GM18502 (cell line): ENCODE results near the gene POGLUT3.

Experiments used
- ATAC-seq: cut with Tn5 transposase; IDR thresholded peaks from one replicate; pipeline ENCODE4 v1.9.1; 2021; ENCODE audit warnings: mild to moderate bottlenecking; ENCODE audit not compliant: unreplicated experiment, poor library complexity

Gene POGLUT3

GRCh38 chr11:108498046-108498815 is at the start of gene POGLUT3:
TSS of gene POGLUT3 (minus strand) at chr11:108498384. CDS start at chr11:108498366, 18 bp downstream.
- ATAC-seq, result peak; percentile 64

DNA sequence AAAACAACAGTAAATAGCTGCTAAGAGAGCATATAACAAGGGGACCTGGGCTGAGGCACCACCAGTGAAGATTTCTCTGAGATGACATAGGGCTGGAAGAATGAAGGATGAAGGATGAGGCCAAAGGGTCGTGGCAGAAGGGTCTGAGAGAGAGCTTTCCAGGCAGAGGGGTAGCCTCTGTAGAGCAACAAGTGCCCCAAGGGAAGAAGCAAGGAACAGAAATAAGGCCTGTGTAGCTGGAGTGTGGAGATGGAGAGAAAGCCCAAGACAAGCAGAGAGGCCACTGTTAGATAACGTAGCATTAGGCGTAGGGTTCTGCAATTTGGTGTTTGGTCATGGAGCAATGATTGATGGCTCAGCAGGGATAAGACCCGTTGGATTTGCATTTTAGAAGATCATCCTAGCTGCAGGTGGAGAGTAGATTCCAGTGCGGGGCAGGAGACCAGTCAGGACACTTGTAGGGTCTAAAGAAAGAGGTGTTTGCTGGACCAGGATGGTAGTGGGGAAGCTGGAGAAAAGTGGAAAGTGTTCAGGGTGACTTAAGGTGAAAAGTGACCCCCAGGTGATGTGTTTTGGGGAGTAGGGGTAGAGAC is 47.8 kb upstream of the POGLUT3 start:
- no peak for ATAC-seq

GRCh38 chr11:108543316-108543964 is 45.3 kb upstream of the POGLUT3 start:
- ATAC-seq, result no peak

GRCh38 chr11:108541531-108541930 is 43.3 kb upstream of the POGLUT3 start:
- ATAC-seq, result no peak

- no peak for ATAC-seq
Measured at GRCh38 chr11:108538502-108538901, 40.3 kb upstream of the POGLUT3 start.

DNA sequence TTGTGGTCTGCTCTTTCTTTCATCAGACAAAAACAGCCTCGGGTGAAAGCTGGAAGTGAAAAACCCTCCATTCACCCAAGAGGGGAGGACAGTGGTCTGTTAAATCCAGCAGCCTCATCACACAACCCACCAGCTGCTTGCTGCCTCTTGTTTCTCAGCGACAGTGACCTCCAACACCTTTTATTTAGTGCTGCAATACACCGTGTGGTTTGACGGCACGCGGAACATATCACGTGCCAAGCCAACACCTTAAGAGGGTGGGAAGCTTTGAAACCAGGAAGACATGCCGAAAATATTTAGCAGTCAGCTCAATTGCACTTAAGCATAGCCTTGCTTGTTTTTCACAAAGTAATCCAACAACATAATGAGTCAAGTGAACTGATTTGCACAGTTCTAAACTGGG is 39.8 kb upstream of the POGLUT3 start:
- ATAC-seq, result no peak

- no peak for ATAC-seq
Measured at GRCh38 chr11:108536783-108537182, 38.6 kb upstream of the POGLUT3 start.

- no peak for ATAC-seq
Measured at GRCh38 chr11:108535384-108535955, 37.3 kb upstream of the POGLUT3 start.

DNA sequence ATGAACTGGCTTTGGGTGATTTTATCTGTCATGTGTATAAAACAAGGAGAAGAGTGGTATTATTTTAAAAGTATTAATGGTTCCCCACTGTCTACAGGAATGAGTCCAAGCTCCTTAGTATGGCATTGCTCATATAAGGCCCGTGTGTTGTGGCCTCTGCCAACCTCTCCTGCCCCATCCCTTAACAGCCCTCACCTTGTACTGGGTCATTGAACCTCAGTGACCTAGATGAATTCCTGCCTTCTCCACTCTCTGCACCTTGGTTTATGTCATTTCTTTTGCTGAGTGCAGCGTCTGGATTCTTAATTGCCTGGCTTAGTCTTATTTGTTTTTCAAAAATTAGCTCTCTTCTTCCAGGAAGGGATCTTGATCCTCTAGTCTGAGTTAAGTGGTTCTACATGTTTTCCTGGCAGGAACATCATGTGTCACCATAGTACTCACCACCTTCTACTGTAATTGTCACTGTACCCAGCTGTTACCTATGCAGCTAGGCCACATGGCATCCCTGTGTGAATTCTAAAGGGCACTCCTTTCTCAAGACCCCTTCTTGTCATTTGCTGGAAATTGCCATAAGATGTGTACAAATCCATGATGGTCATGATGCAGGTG is 36.2 kb upstream of the POGLUT3 start:
- no peak for ATAC-seq

DNA sequence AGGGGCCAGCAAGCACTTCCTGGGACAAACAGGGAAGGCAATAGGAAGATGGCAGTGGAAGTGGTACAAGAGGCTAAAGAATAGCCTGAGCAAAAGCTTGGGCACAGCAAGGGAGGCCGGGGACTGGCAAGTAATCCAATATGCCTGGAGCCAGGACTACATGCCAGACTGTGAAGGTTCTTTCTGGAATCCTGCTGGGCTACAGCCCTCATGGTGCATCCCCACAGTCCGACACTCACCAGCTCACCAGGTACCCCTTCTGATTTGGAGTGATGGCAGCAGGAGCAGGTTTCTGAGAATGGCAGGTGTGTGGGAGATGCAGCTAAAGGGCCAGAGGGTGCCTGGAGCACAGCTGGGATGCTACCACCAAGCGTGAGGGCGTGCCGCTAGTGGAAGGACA is 32.2 kb upstream of the POGLUT3 start:
- ATAC-seq, result no peak

- no peak for ATAC-seq
Measured at GRCh38 chr11:108527382-108527781, 29.2 kb upstream of the POGLUT3 start.

- ATAC-seq, result no peak
Measured at GRCh38 chr11:108525161-108525560, 27.0 kb upstream of the POGLUT3 start.

GRCh38 chr11:108524422-108524821 is 26.2 kb upstream of the POGLUT3 start:
- no peak for ATAC-seq

DNA sequence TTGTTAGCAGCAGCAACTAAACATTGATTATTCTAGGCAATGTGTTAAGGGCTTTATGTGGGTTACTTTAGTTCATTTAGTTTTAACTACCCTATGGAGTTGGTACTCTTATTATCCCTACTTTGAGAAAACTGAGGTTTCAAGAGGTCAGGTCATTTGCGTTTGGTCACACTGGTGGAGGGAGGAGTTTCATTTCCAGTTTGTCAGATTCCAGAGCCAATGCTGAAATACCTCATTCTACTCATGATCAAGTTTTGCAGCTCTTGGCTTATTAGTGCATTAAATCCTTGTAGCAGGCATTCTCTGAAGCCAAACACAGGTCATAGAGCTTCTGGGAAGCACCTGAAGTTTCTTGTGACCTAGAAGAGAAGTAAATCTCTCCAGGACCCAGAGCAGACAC is 24.1 kb upstream of the POGLUT3 start:
- no peak for ATAC-seq

GRCh38 chr11:108518581-108518980 is 20.4 kb upstream of the POGLUT3 start:
- ATAC-seq, result no peak

- no peak for ATAC-seq
Measured at GRCh38 chr11:108516125-108516524, 17.9 kb upstream of the POGLUT3 start.

GRCh38 chr11:108512708-108513107 is 14.5 kb upstream of the POGLUT3 start:
- ATAC-seq, result no peak

DNA sequence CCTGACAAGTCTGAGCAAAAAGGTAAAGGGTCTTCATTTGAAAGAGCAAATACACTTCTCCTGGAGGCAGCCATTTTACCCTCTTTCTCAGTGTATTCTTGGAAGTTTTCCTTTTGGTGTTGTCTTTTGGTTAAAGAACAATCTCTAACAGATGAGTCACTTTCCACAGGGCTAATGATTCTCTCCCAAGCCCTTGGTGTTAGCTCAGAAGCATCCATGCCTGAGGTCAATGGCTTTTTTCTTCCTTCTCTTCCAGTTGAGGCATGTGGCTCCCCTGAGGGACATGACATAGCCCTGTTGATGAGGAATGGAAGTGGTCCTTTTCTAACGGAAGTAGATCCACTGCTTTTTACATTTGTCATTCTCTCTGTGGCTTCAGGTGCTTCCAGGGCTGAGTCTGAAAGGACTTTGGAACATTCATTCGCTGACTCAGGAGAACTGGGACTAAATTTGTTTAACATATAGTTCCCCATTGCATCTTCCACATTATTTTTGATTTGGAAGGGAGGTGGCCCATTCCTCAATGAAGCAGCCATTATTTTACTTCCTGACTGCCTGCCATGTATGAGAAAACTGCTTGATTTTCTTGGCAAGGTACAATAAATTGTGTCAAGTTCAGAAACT is 13.8 kb upstream of the POGLUT3 start:
- no peak for ATAC-seq

GRCh38 chr11:108508653-108509593 is 10.7 kb upstream of the POGLUT3 start:
- ATAC-seq, result no peak
